Thyroid gland (tissue), 4 donors: ENCODE results near the gene DTNBP1. TPM values are rescaled to one million over a fixed set of nuclear protein-coding genes. Genes with fewer than 3 reads are reported as not detected.

Source experiments
- DNase-seq, 2 donors: peaks; one replicate each; pipeline ENCODE4 v3.0.0-alpha.2; 2019
- H3K27ac ChIP-seq, 3 donors: fragments of 200-600 bp; sonication (generic); 1 replicate in 2 of 3; 2 replicates in 1 of 3; pipeline ENCODE4 v1.5.1; 2016 to 2019; ENCODE audit warnings: mild to moderate bottlenecking in 1 of 3, moderate library complexity in 1 of 3
- H3K27me3 ChIP-seq: fragments of 200-600 bp; sonication (generic); one replicate; pipeline ENCODE4 v1.5.1; 2019
- H3K36me3 ChIP-seq, 2 donors: fragments of 200-600 bp; sonication (generic); one replicate each; pipeline ENCODE4 v1.5.1; 2016 to 2019
- H3K4me1 ChIP-seq, 2 donors: fragments of 200-600 bp; sonication (generic); one replicate each; pipeline ENCODE4 v1.5.1; 2017 to 2019
- H3K4me3 ChIP-seq, 3 donors: fragments of 200-600 bp; sonication (generic); replicated peaks in 1 of 3; 1 replicate in 2 of 3; 2 replicates in 1 of 3; pipeline ENCODE4 v1.5.1; 2016; ENCODE audit warnings: mild to moderate bottlenecking in 1 of 3
- H3K9me3 ChIP-seq: fragments of 200-600 bp; sonication (generic); one replicate; pipeline ENCODE4 v1.5.1; 2017
- POLR2A ChIP-seq, 2 donors: fragments of 450-650 bp; IDR thresholded peaks; one replicate each; pipeline ENCODE4 v1.6.1; 2017; ENCODE audit warnings: antibody characterized with exemption in 2 of 2, mild to moderate bottlenecking in 2 of 2, moderate library complexity in 1 of 2
- WGBS, 2 donors: methylation state at CpG; one replicate each; pipeline ENCODE4 v1.1.5; 2017; 5-methylcytosine and 5-hydroxymethylcytosine counted together
- intact Hi-C: fragments of 100-400 bp; cut with DNase I; formaldehyde crosslinking; loops from one replicate; pipeline ENCODE4 v1.15.1; 2023
- total RNA-seq, 4 donors: library from RNA; depleted of rRNA; stranded (reverse); fragments of >200 nt; gene quantifications; one replicate each; pipeline ENCODE4 v1.2.3, GENCODE V29; 2016
- TF ChIP-seq, protein P1 (sequence below), 6 experiments: fragments of 200-600 bp in 3 of 6; fragments of 450-650 bp in 3 of 6; sonication (generic) in 3 of 6; IDR thresholded peaks; one replicate each; pipeline ENCODE4 v1.5.1; 2016 to 2019; ENCODE audit warnings: antibody characterized with exemption in 6 of 6, mild to moderate bottlenecking in 2 of 6, inconsistent platforms in 1 of 6, moderate library complexity in 1 of 6

DTNBP1 gene
- total RNA-seq, 4 donors from 2014 or later = 10.3 to 19.2 (median 12.2) TPM

DNA sequence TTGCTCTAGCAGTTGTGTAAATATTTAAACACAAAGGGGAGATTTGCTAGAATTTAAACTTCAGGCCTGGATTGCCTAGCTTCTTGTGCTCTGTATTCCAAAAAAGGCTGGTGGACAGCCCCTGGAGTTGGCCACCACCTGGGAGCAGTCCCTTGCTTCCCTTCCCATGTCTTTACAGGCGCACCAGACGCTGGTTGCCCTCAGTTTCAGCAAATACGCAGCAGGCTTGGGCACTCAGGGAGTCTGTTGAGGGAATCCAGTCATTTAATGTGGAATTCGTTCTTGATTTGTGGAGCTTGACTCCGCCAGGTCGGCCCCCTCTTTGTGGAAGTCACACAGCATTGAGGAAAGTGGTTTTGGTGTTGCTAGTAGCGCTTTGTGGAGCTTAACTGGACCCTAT lies 156.8 kb downstream of the DTNBP1 start:
- no peaks in the 10 kb centered on the region for H3K9me3 ChIP-seq
- no peaks in the 10 kb centered on the region for H3K36me3 ChIP-seq
- H3K27me3 ChIP-seq = no peaks in the 10 kb centered on the region
- H3K27ac ChIP-seq = peak overlapping the region in 2 of 3 donors; percentile 87
- no peak overlapping the region for H3K4me3 ChIP-seq
- WGBS, 2 donors = 94% methylated on average over 7 of the region's 7 CpGs
- TF ChIP-seq, protein P1, sequence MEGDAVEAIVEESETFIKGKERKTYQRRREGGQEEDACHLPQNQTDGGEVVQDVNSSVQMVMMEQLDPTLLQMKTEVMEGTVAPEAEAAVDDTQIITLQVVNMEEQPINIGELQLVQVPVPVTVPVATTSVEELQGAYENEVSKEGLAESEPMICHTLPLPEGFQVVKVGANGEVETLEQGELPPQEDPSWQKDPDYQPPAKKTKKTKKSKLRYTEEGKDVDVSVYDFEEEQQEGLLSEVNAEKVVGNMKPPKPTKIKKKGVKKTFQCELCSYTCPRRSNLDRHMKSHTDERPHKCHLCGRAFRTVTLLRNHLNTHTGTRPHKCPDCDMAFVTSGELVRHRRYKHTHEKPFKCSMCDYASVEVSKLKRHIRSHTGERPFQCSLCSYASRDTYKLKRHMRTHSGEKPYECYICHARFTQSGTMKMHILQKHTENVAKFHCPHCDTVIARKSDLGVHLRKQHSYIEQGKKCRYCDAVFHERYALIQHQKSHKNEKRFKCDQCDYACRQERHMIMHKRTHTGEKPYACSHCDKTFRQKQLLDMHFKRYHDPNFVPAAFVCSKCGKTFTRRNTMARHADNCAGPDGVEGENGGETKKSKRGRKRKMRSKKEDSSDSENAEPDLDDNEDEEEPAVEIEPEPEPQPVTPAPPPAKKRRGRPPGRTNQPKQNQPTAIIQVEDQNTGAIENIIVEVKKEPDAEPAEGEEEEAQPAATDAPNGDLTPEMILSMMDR (IDR thresholded peaks at IDR 0.05) = no peak
- TF ChIP-seq POLR2A (IDR thresholded peaks at IDR 0.05) = no peak
- H3K4me1 ChIP-seq = peaks cover 33 to 36% of the 10 kb centered on the region in 2 donors
- intact Hi-C loops = no loop called here
- DNase-seq = no peak

DNA sequence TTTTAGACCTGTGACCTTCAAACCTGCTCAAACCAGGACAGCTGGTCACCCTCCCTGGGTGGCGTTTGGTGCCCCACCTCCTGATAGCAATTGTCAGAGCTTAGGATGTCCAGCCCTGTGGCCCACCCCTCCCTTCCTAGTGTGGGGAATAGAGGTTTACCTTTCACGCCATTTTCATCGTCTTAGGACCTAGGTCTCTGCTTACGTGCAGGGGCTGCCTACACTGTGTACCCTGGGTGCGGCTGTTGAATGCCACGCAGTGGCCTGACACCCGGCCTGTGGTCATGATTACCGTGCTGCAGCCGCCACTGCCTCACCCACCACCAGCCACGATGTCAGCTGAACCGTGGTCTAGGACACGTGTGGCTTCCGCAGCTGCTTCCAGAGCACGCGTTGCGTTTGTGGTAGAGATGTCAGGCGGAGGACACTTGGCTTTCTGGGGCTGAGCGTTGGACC lies 157.3 kb downstream of the DTNBP1 start:
- H3K9me3 ChIP-seq = no peaks in the 10 kb centered on the region
- H3K4me3 ChIP-seq = peak overlapping the region in 1 of 3 donors; percentile 8
- H3K36me3 ChIP-seq = no peaks in the 10 kb centered on the region
- 94 to 96% methylated on average over 17 to 18 of the region's 18 CpGs for WGBS, 2 donors
- TF ChIP-seq POLR2A (IDR thresholded peaks at IDR 0.05) = no peak
- TF ChIP-seq, protein P1 (IDR thresholded peaks at IDR 0.05) = no peak
- peak overlapping the region; percentile 62 to 87 (median 87) for H3K27ac ChIP-seq
- peaks cover 33 to 36% of the 10 kb centered on the region in 2 donors for H3K4me1 ChIP-seq
- intact Hi-C loops = no loop called here
- DNase-seq = no peak
- no peaks in the 10 kb centered on the region for H3K27me3 ChIP-seq

DNA sequence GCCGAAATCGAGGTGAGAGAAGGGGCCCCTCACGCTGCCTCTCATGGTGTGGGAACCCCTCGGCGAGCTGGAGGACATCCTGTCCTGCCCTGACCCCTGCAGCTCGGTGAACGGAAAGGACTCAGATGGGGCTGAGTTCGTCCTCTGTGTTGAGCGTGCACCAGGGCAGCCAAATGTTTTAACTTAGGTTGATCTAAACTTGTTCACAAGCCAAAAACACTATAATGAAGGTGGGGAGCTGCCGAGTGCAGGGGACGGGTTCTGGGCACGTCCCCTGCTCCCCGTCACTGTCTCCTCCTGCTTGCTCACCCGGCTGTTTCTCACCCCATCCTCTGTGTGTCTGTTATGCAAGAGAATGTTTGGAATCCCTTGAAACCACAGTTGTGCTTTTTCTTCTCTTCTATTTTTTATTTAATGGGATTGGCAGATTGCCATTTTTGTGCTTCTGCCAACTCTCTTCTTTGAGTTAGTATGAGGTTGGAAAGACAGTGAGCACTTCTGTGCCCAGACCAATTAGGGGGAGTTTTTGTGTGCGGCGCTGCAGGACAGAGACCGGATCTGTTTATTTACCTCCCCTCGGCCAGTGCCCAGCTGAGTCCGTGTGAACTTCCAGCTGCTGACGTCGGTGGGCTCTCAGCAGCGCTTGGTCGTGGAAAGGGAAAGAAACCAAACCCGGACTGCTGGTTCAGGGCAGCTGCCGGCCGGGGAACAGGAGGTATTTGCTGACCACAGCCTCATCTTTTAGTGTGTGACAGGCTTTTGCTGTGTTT lies 158.1 kb downstream of the DTNBP1 start:
- TF ChIP-seq, protein P1 (IDR thresholded peaks at IDR 0.05) = no peak
- TF ChIP-seq POLR2A (IDR thresholded peaks at IDR 0.05) = peak in 1 of 2 donors; percentile 22
- intact Hi-C loops = no loop called here
- peak overlapping the region; percentile 62 to 87 (median 87) for H3K27ac ChIP-seq
- DNase-seq = peak; percentile 77 to 82
- H3K4me3 ChIP-seq = peak overlapping the region in 1 of 3 donors; percentile 8
- peaks cover 33 to 36% of the 10 kb centered on the region in 2 donors for H3K4me1 ChIP-seq
- H3K9me3 ChIP-seq = no peaks in the 10 kb centered on the region
- WGBS, 2 donors = 10 to 15% methylated on average over 26 of the region's 26 CpGs
- no peaks in the 10 kb centered on the region for H3K27me3 ChIP-seq
- H3K36me3 ChIP-seq = no peaks in the 10 kb centered on the region

DNA sequence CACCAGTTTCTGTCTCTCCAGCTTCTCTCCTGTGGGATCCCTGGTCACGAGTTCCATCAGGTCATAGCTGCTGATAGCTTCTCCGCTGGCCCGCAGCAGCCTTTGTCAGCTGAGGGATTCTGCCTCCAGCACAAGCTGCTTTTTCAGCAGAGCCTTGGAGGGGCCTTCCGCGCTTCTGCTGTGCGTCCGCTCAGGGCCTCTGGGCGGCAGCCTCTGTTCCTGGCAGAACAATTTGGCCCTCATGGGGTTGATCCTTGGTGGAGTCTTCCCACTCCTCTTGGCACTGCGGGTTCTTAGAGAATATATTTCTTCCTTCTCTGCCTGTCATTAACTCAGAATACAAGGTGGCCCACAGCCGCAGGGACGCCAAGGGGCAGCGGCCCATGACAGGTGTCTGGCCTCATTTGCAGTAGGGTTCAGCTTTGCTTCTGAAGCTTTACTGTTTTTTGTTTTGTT lies 158.8 kb downstream of the DTNBP1 start:
- peak; percentile 31 to 41 for DNase-seq
- TF ChIP-seq, protein P1 (IDR thresholded peaks at IDR 0.05) = no peak
- no peak for TF ChIP-seq POLR2A (IDR thresholded peaks at IDR 0.05)
- WGBS, 2 donors = 67 to 72% methylated on average over 8 to 10 of the region's 12 CpGs
- Histone ChIP-seq H3K9me3 (no peaks in the 10 kb centered on the region), H3K27me3 (no peaks in the 10 kb centered on the region), H3K27ac (peak overlapping the region; percentile 62 to 87 (median 87)), H3K4me3 (no peak overlapping the region), H3K36me3 (no peaks in the 10 kb centered on the region), H3K4me1 (peaks cover 33 to 36% of the 10 kb centered on the region in 2 donors)
- intact Hi-C loops = no loop called here

DNA sequence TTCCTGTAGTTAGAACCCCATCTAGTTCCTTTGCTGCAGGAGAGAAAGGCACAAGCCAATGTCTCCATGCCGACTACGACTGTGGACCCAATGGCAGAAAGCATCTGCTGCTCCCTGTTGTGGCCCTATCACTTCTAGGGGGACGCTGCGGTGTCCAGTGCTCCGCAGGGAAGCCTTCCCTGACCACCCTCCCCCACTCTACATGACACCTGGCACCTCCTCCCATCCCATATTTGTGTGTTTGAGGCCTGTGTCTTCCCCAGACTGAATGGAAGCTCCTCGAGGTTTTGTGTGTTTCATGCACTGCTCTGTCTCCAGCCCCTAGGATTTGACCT lies 159.5 kb downstream of the DTNBP1 start:
- no peaks in the 10 kb centered on the region for H3K27me3 ChIP-seq
- 95 to 98% methylated on average over 5 to 6 of the region's 6 CpGs for WGBS, 2 donors
- DNase-seq = no peak
- no peak for TF ChIP-seq POLR2A (IDR thresholded peaks at IDR 0.05)
- TF ChIP-seq, protein P1 (IDR thresholded peaks at IDR 0.05) = no peak
- H3K4me3 ChIP-seq = no peak overlapping the region
- peaks cover 33 to 42% of the 10 kb centered on the region in 2 donors for H3K4me1 ChIP-seq
- intact Hi-C loops = no loop called here
- no peaks in the 10 kb centered on the region for H3K9me3 ChIP-seq
- H3K36me3 ChIP-seq = no peaks in the 10 kb centered on the region
- H3K27ac ChIP-seq = no peak overlapping the region
